Inflammatory macrophage treated with lipopolysaccharide for 1 hour (primary cell): ENCODE results near the gene MAP1B.
A peak's percentile ranks its signal among the peaks of the same experiment; 100 is the strongest.
"Not testable (repeated sequence)": the region's sequence is repeated elsewhere in the genome, so short reads cannot be mapped to it uniquely, and the experiment has no call there.

Source experiments
- DNase-seq, 2 donors: peaks; one replicate each; pipeline ENCODE4 v3.0.0-alpha.2; 2020 to 2022

MAP1B gene

DNA sequence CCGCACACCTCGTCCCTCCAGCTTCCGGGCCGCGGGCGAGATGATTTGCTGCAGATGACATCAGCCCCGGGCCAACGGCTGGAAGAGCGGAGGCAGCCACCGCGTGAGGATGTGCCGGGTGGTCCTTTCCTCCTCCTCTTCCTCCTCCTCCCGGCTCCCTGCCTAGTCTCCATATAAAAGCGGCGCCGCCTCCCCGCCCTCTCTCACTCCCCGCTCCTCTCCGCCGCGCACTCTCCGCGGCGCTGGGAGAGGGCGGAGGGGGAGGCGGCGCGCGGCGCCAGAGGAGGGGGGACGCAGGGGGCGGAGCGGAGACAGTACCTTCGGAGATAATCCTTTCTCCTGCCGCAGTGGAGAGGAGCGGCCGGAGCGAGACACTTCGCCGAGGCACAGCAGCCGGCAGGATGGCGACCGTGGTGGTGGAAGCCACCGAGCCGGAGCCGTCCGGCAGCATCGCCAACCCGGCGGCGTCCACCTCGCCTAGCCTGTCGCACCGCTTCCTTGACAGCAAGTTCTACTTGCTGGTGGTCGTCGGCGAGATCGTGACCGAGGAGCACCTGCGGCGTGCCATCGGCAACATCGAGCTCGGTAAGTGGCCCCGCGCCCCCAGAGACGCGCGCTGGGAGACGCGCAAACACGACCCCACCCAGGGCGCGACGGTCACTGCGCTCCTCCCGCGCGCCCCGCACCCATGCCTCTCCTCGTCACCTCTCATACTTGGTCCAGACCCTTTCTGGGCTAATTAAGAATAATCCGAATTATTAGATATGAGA, at the start of gene MAP1B:
TSS of gene MAP1B (plus strand) at position 345 of the 770 bp plus-strand sequence. CDS start at position 402, 57 bp downstream.
- DNase-seq, result no peak

DNA sequence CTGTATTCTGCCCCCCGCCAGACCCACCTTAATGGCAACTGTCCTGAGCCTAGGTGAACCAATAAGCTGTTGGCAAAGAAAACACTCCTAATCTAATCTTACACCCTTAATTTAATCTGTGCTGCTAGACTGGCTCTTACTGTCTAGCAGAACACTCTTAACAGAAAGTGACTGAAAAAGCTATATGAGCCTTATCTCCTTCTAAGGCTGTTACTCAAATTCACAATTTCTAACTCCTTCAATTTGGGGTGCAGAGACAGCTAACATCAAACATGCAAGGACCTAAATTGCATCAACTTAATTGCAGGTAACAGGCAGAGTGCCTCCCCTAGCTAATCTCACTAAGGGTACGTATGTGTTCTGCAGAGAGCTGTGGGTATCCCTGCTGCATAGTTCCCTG, 49.5 kb upstream of the MAP1B start:
- no peak for DNase-seq

- DNase-seq, result peak in 1 of 2 donors; percentile 2
Observed at GRCh38 chr5:72063219-72063819, 44.0 kb upstream of the MAP1B start.

- no peak for DNase-seq
Observed at GRCh38 chr5:72064801-72065570, 42.3 kb upstream of the MAP1B start.

- no peak for DNase-seq
Observed at GRCh38 chr5:72065751-72066255, 41.5 kb upstream of the MAP1B start.

DNA sequence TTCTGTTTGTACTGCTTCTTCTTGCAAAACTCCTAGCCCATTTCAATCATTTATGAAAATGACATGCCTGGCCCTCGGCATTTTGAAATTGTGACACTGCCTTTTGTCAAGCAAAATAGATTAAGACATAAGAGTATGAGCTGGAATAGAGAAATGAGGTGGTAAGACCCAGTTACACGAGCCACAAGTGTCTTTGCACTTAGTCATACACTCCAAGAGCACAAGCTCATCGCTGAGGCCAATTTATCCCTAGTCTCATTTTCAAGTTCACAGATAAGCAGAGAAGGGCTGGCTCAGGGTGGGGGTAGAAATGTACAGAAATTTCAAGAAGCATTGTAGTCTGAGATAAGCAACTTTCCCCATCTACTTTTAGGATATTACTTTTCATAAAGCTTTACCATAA, 40.6 kb upstream of the MAP1B start:
- no peak for DNase-seq

DNA sequence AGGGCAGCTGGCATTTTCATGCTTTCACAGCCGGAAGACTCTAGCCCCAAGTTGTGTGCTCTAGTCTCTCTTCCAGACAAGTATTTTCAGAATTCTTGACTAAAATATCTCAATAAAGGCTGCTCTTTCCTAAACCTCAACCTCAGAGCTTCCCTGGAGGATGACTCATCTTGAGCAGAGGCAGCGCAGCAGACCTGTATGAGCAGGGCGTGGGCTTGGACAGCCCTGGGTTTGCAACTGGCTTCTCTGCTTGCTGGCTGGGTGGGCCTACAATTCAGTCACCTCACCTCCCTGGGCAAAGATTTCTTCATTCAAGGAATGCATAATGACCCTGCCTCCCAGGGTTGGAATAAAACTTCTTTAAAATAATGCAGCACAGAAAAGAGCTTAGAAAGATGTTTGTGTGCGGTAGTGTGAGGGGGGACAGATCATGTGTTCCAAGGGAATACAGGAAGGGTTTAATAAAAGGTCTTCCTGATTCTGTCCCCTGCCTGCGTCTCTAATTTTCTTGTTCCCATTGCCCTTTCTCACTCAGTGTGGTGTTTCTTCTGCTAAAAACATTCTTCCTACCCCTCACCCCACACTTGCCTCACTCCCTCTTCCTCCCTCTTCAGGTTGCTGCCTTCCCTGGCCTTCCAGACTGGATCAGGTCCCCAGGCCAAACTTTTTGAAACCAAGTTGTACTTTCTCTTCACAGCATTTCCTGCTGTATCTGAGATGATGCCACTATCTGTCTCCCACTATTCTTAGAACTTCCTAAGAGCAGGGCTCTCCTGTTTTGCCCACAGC, 39.4 kb upstream of the MAP1B start:
- DNase-seq, result no peak

DNA sequence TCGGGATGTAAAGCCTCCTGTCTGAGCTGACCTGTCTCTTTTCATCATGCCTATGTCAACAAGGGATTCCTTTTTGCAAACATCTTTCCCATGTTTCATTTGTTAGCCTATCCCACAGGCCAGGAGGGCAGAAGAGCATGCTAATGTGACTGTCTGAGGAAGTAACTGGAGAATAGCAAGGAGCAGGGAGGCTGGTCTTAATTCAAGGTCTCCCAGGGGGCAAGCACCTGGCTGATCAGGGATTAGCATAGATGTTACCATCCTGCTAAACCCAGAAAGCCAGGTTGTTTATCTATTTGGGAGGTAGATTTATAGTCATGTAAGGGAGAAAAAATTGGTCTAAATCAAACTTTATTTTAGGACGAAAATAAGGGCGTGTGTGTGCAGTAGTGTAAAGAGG, 36.7 kb upstream of the MAP1B start:
- DNase-seq, result no peak

DNA sequence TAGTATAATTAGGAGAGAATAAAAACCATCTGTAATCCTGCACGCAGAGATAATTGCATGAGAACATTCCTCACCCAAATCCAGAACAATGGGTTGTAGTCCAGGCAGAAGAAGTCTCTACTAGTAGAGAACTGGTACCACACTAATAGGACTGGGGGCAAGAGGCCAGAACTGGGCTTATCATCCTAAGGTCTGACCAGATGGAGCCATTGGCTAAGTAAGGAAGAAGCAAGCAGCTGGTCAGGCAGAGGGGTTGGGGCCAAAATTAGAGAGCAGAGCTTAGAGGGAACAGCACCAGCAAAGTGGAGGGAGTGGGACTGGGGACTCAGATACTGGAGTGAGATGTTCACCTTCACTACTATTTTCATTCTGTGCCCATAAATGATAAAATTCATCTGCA, 35.4 kb upstream of the MAP1B start:
- no peak for DNase-seq

GRCh38 chr5:72074251-72074650, 33.0 kb upstream of the MAP1B start:
- no peak for DNase-seq

- no peak for DNase-seq
Observed at GRCh38 chr5:72075461-72075860, 31.8 kb upstream of the MAP1B start.

GRCh38 chr5:72076621-72077300, 30.5 kb upstream of the MAP1B start:
- no peak for DNase-seq

GRCh38 chr5:72077390-72077789, 29.9 kb upstream of the MAP1B start:
- no peak for DNase-seq

GRCh38 chr5:72079288-72079687, 28.0 kb upstream of the MAP1B start:
- DNase-seq, result no peak

GRCh38 chr5:72082048-72082447, 25.2 kb upstream of the MAP1B start:
- no peak for DNase-seq

DNA sequence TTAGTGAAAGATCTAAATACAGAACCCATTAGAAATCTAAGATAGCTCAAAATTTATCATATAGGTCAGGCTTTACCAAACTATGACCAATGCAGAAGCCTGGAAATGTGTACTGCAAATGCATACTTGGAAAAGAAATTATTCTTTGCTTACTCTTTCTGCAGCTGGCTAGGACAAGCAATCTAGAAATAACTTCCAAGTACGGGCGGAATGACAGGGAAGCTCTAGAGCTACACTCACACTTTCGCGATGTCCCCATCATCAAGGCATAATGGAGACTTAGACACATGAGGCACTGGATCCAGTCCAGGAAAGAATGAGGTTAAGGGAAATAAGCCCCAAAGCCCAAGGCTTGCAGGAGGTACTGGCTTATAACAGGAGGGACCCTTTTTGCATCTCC, 22.4 kb upstream of the MAP1B start:
- DNase-seq, result no peak

- no peak for DNase-seq
Observed at GRCh38 chr5:72085319-72085718, 22.0 kb upstream of the MAP1B start.

- not testable (repeated sequence) for DNase-seq
Observed at GRCh38 chr5:72089713-72090112, 17.6 kb upstream of the MAP1B start.

GRCh38 chr5:72092074-72092473, 15.2 kb upstream of the MAP1B start:
- DNase-seq, result no peak

DNA sequence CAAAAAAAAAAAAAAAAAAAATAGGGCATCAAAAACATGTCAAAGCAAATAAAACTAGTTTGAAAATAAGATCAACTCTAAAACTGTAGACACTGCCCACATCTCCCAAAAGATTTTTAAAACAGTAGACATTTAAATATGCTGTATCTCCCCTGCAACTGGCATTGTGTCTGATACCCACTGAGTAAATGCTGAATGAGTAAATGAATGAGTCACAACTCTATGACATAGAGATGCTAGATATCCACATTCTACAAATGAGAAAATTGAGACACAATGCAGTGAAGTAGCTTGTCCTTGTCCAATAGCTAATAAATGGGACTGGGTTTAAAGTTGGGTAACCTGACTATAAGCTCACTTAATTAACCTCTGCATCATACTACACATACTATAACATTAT, 14.1 kb upstream of the MAP1B start:
- no peak for DNase-seq

- DNase-seq, result no peak
Observed at GRCh38 chr5:72093824-72094223, 13.5 kb upstream of the MAP1B start.

GRCh38 chr5:72096602-72097188, 10.6 kb upstream of the MAP1B start:
- no peak for DNase-seq
